ENCODE measurements around the gene ANGEL1. TPM values are rescaled to one million over a fixed set of nuclear protein-coding genes. Genes with fewer than 3 reads are reported as not detected.

The ANGEL1 gene
- total RNA-seq, 4 donors from 2014 or later, result 7.9 to 15.8 (median 11.3) TPM

DNA sequence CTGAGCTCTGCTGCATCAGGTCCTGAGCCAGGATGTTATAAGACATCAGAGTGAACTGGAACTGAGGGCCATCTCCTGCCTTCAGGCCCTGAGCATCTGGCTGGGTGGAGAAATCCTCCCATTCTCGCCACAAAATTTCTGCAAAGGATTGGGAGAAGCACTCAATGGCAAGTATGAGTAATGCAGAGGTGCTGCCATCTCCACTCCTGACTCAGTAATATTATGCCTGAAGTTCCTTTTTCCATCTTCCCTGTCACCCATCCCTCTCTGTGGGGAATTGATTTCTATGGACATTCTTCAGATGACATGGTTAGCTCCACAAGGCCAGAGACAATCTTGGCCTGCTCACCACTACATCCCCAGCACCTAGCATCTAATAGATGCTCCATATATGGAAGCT lies 4.7 kb downstream of the ANGEL1 start:
- no peak overlapping the region for H3K27ac ChIP-seq (replicated peaks in 1 of 4)
- TF ChIP-seq POLR2AphosphoS5 (IDR thresholded peaks at IDR 0.05), result no peak
- TF ChIP-seq EP300 (IDR thresholded peaks at IDR 0.05), result no peak
- no peak for TF ChIP-seq POLR2A (IDR thresholded peaks at IDR 0.05; ENCODE audit: low read depth)
- no peak for TF ChIP-seq CTCF (IDR thresholded peaks at IDR 0.05)
- H3K4me1 ChIP-seq, result peaks cover 21 to 28% (median 26%) of the 10 kb centered on the region in 4 donors
- H3K27me3 ChIP-seq, result no peaks in the 10 kb centered on the region
- intact Hi-C loops (cut with DNase I), result no loop called here
- H3K4me3 ChIP-seq, result no peak overlapping the region
- DNase-seq (ENCODE audit: extremely low spot score), result peak; percentile 64
- no peaks in the 10 kb centered on the region for H3K9me3 ChIP-seq
- H3K36me3 ChIP-seq, result peaks cover 18 to 65% (median 62%) of the 10 kb centered on the region in 4 donors
- 86% methylated on average over 1 of the region's 1 CpG for WGBS

DNA sequence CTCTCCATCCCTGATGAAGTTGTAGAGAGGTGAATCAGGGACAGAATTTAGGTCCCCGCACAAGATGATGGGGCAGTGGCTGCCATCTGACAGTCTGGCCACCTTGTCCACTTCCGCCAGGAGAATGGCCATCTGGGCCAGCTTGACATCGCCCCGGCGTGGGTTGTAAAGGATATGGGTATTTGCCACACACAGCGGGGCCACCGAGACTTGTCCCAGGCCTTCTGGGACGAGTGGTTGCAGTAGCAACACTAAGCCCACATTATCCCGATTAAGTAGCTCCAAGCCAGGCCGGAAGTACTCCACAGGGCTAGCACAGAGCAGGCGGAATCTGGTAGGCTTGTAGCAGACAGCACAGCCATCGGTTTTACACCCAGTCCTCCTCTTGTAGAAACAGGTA lies 6.2 kb downstream of the ANGEL1 start:
- Histone ChIP-seq H3K27ac (replicated peaks in 1 of 4) (no peak overlapping the region), H3K4me1 (peaks cover 11 to 18% (median 17%) of the 10 kb centered on the region in 4 donors), H3K9me3 (no peaks in the 10 kb centered on the region), H3K36me3 (peaks cover 29 to 81% (median 77%) of the 10 kb centered on the region in 4 donors), H3K27me3 (no peaks in the 10 kb centered on the region), H3K4me3 (no peak overlapping the region)
- intact Hi-C loops (cut with DNase I), result no loop called here
- no peak for TF ChIP-seq CTCF (IDR thresholded peaks at IDR 0.05)
- WGBS, result 93% methylated on average over 7 of the region's 12 CpGs
- peak; percentile 64 for DNase-seq (ENCODE audit: extremely low spot score)

DNA sequence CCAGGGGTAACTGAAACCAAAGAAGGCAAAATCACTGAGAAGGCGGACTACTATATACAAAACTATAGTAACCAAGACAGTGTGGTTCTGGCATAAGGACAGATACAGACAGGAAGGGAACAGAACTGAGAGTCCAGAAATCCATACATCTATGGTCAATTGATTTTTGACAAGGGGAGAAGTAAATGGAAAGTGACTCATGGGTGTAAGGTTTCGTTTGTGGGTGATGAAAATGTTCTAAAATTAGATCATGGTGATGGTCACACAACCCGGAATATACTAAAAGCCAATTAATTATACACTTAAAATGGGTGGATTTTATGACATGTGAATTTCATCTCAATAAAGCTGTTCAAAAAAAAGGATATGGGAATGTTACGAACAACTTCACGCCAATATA lies 18.7 kb downstream of the ANGEL1 start:
- no peak for TF ChIP-seq POLR2AphosphoS5 (IDR thresholded peaks at IDR 0.05)
- no peak for TF ChIP-seq EP300 (IDR thresholded peaks at IDR 0.05)
- no peak for TF ChIP-seq CTCF (IDR thresholded peaks at IDR 0.05)
- no peak for TF ChIP-seq POLR2A (IDR thresholded peaks at IDR 0.05; ENCODE audit: low read depth)

GRCh38 chr14:76793324-76793723 lies 19.4 kb downstream of the ANGEL1 start:
- Histone ChIP-seq H3K27me3 (no peaks in the 10 kb centered on the region), H3K4me3 (no peak overlapping the region), H3K9me3 (no peaks in the 10 kb centered on the region), H3K27ac (replicated peaks in 1 of 4) (no peak overlapping the region), H3K36me3 (peaks cover 28 to 74% (median 68%) of the 10 kb centered on the region in 4 donors), H3K4me1 (no peaks in the 10 kb centered on the region)
- no peak for DNase-seq (ENCODE audit: extremely low spot score)
- TF ChIP-seq EP300 (IDR thresholded peaks at IDR 0.05) (no peak), POLR2A (IDR thresholded peaks at IDR 0.05; ENCODE audit: low read depth) (no peak)
- intact Hi-C loops (cut with DNase I), result no loop called here
- 78% methylated on average over 4 of the region's 4 CpGs for WGBS

More for the DNA sequence above, 18.7 kb downstream of the ANGEL1 start:
- WGBS, result 89% methylated on average over 5 of the region's 5 CpGs
- H3K36me3 ChIP-seq, result peaks cover 22 to 74% (median 67%) of the 10 kb centered on the region in 4 donors
- no peak overlapping the region for H3K4me3 ChIP-seq
- DNase-seq (ENCODE audit: extremely low spot score), result no peak
- no peaks in the 10 kb centered on the region for H3K9me3 ChIP-seq
- H3K4me1 ChIP-seq, result no peaks in the 10 kb centered on the region
- no peak overlapping the region for H3K27ac ChIP-seq (replicated peaks in 1 of 4)
- H3K27me3 ChIP-seq, result no peaks in the 10 kb centered on the region
- intact Hi-C loops (cut with DNase I), result no loop called here

DNA sequence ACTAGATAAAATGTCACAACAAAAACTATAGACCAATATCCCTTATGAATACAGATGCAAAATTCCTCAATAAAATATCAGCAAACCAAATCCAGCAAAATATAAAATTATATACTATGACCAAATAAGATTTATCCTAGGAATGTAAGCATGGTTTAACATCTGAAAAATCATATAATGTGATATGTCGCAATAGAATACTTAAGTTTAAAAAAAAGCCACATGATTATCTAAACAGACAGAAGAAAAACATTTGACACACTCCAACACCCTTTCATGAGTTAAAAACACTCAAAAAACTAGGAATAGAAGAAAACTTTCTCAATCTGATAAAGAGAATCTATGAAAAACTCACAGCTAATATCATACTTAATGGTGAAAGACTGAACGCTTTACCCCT lies 20.3 kb downstream of the ANGEL1 start:
- intact Hi-C loops (cut with DNase I), result no loop called here
- no peaks in the 10 kb centered on the region for H3K27me3 ChIP-seq
- no peak for DNase-seq (ENCODE audit: extremely low spot score)
- peaks cover 30 to 74% (median 68%) of the 10 kb centered on the region in 4 donors for H3K36me3 ChIP-seq
- H3K9me3 ChIP-seq, result no peaks in the 10 kb centered on the region
- H3K4me3 ChIP-seq, result no peak overlapping the region
- TF ChIP-seq CTCF (IDR thresholded peaks at IDR 0.05), result no peak
- H3K27ac ChIP-seq (replicated peaks in 1 of 4), result no peak overlapping the region
- H3K4me1 ChIP-seq, result no peaks in the 10 kb centered on the region
- WGBS, result 97% methylated on average over 2 of the region's 2 CpGs
